Stimulated activated CD8-positive, alpha-beta memory T cell treated with anti-CD3 and anti-CD28 coated beads, Interleukin-4, amount 100 ng/mL, for 24 hours (primary cell): Measurements from ENCODE around the gene ETFB.

ENCODE experiments used
- DNase-seq: peaks from one replicate; pipeline ENCODE4 v3.0.0-alpha.2; 2020; ENCODE audit warnings: low read depth

ETFB gene

DNA sequence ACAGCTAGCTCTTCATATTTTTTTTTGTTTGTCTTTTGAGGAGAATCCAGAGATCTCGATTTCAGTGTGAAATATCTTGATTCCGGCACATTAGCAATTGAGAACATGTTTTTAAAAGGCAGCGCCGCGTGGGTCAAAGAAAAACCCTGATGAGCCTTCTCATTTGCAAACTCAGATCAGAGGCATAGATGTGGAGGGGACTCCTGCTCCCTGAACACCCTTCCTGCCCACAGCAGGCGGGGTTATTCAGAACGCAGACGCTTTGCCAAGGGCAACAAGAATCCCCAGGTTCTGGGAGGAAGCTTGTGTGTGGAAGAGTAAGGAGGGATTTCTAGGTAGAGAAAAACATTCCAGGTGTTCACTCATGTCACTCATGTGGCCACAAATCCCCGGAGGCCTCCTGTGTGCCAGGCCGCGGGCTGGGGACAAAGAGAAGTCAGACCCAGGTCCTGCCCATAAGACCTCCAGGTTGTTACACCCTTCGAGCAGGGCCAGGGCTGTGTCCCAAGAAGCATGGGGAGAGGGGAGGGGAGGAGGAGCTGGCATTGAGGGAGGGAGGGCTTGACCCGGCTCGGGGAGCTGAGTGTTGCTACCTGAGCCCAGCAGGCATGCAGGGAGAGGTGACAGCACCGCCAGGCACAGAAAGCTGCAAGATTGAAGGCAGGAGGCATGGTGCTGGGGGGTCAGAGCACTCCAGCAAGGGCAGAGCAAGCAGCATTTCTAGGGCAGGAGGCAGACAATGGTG is 70.6 kb downstream of the ETFB start:
- DNase-seq = no peak
